Measurements from ENCODE around the gene EXOC6B.

Gene EXOC6B

GRCh38 chr2:72780477-72780876, 45.4 kb downstream of the EXOC6B start:
- H3K9me3 ChIP-seq (ENCODE audit: control insufficient read depth, low read depth, low read length) = no peaks in the 10 kb centered on the region
- no peak overlapping the region for H3K27ac ChIP-seq (ENCODE audit: low read length)
- H3K4me3 ChIP-seq (ENCODE audit: low read length) = no peak overlapping the region
- peaks cover 9% of the 10 kb centered on the region for H3K4me1 ChIP-seq (ENCODE audit: control insufficient read depth, low read depth, low read length)
- no peaks in the 10 kb centered on the region for H3K36me3 ChIP-seq (ENCODE audit: control insufficient read depth, low read depth, low read length)
- H3K27me3 ChIP-seq (ENCODE audit: control insufficient read depth, insufficient read depth, low read length) = no peaks in the 10 kb centered on the region
- H3K9ac ChIP-seq (ENCODE audit: low read length) = no peak overlapping the region

DNA sequence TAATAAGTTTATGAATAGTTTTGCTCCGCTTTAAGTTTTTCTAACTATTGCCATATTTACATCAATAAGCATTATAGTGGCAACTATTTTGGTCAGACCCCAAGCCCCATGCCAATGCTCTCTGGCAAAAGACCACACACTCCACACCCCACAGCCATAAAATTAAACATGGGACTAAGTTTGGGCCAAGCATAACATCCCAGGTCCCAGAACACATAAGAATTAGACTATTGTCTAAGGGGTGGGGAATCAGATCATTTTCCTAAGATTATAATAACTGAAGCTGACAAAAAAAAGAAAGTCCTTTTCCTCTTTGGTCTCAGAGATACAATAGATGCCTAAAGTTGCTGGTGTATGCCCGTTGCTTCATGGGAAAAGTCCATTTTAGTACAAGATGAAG, 46.3 kb downstream of the EXOC6B start:
- H3K9ac ChIP-seq (ENCODE audit: low read length) = no peak overlapping the region
- no peaks in the 10 kb centered on the region for H3K27me3 ChIP-seq (ENCODE audit: control insufficient read depth, insufficient read depth, low read length)
- no peaks in the 10 kb centered on the region for H3K9me3 ChIP-seq (ENCODE audit: control insufficient read depth, low read depth, low read length)
- no peak overlapping the region for H3K4me3 ChIP-seq (ENCODE audit: low read length)
- H3K4me1 ChIP-seq (ENCODE audit: control insufficient read depth, low read depth, low read length) = peaks cover 16% of the 10 kb centered on the region
- H3K27ac ChIP-seq (ENCODE audit: low read length) = no peak overlapping the region
- H3K36me3 ChIP-seq (ENCODE audit: control insufficient read depth, low read depth, low read length) = no peaks in the 10 kb centered on the region

DNA sequence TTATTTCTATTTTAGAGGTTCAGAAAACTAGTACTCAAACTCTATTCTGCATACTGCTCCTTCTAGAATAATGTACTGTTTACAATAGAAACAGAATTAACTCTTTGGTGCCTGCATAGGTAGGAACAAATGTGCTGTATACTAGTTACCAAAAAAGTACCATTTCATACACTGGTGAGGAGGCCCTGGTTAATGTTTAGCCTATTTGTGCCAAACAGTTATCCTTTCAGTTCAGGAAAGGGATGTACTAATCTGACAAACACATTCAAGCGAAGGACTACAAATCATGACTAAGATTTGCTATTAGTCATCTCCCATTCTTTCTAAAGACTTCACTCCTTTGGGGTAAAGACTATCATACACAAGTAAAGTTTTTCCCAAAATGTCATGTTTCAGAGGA, 47.4 kb downstream of the EXOC6B start:
- Histone ChIP-seq H3K27me3 (ENCODE audit: control insufficient read depth, insufficient read depth, low read length) (no peaks in the 10 kb centered on the region), H3K4me1 (ENCODE audit: control insufficient read depth, low read depth, low read length) (peaks cover 16% of the 10 kb centered on the region), H3K9me3 (ENCODE audit: control insufficient read depth, low read depth, low read length) (no peaks in the 10 kb centered on the region), H3K9ac (ENCODE audit: low read length) (no peak overlapping the region), H3K27ac (ENCODE audit: low read length) (no peak overlapping the region), H3K4me3 (ENCODE audit: low read length) (no peak overlapping the region), H3K36me3 (ENCODE audit: control insufficient read depth, low read depth, low read length) (no peaks in the 10 kb centered on the region)

- Histone ChIP-seq H3K27ac (ENCODE audit: low read length) (no peak overlapping the region), H3K9me3 (ENCODE audit: control insufficient read depth, low read depth, low read length) (no peaks in the 10 kb centered on the region), H3K9ac (ENCODE audit: low read length) (no peak overlapping the region), H3K4me1 (ENCODE audit: control insufficient read depth, low read depth, low read length) (peaks cover 9% of the 10 kb centered on the region), H3K4me3 (ENCODE audit: low read length) (no peak overlapping the region), H3K27me3 (ENCODE audit: control insufficient read depth, insufficient read depth, low read length) (no peaks in the 10 kb centered on the region), H3K36me3 (ENCODE audit: control insufficient read depth, low read depth, low read length) (no peaks in the 10 kb centered on the region)
Measured at GRCh38 chr2:72770879-72771461, 54.9 kb downstream of the EXOC6B start.

- H3K9ac ChIP-seq (ENCODE audit: low read length) = no peak overlapping the region
- no peak overlapping the region for H3K4me3 ChIP-seq (ENCODE audit: low read length)
- H3K27me3 ChIP-seq (ENCODE audit: control insufficient read depth, insufficient read depth, low read length) = no peaks in the 10 kb centered on the region
- no peak overlapping the region for H3K27ac ChIP-seq (ENCODE audit: low read length)
- no peaks in the 10 kb centered on the region for H3K4me1 ChIP-seq (ENCODE audit: control insufficient read depth, low read depth, low read length)
- H3K36me3 ChIP-seq (ENCODE audit: control insufficient read depth, low read depth, low read length) = no peaks in the 10 kb centered on the region
- peaks cover 3% of the 10 kb centered on the region for H3K9me3 ChIP-seq (ENCODE audit: control insufficient read depth, low read depth, low read length)
Measured at GRCh38 chr2:72765997-72766609, 59.7 kb downstream of the EXOC6B start.

DNA sequence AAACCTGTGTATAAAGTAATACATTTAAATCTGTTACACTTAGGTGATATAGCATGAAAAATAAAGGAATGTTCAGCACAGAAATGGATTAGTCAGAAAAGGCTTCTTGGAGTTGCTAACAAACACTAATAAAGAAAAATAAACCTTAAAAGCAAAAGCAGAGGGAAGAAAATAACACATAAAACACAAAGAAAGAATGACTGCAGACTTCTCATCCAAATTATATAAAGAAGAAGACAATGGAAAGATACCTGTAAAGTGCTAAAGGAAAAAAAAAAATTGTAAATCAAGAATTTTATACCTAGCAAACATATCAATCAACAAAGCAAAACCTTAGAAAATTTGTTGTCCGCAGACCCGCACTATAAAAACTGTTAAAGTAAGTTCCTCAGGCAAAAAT, 63.6 kb downstream of the EXOC6B start:
- Histone ChIP-seq H3K27me3 (ENCODE audit: control insufficient read depth, insufficient read depth, low read length) (no peaks in the 10 kb centered on the region), H3K9me3 (ENCODE audit: control insufficient read depth, low read depth, low read length) (peaks cover 3% of the 10 kb centered on the region), H3K4me3 (ENCODE audit: low read length) (no peak overlapping the region), H3K9ac (ENCODE audit: low read length) (no peak overlapping the region), H3K27ac (ENCODE audit: low read length) (no peak overlapping the region), H3K4me1 (ENCODE audit: control insufficient read depth, low read depth, low read length) (no peaks in the 10 kb centered on the region), H3K36me3 (ENCODE audit: control insufficient read depth, low read depth, low read length) (no peaks in the 10 kb centered on the region)

- Histone ChIP-seq H3K27me3 (ENCODE audit: control insufficient read depth, insufficient read depth, low read length) (no peaks in the 10 kb centered on the region), H3K9ac (ENCODE audit: low read length) (no peak overlapping the region), H3K4me3 (ENCODE audit: low read length) (no peak overlapping the region), H3K36me3 (ENCODE audit: control insufficient read depth, low read depth, low read length) (no peaks in the 10 kb centered on the region), H3K27ac (ENCODE audit: low read length) (no peak overlapping the region), H3K9me3 (ENCODE audit: control insufficient read depth, low read depth, low read length) (peaks cover 3% of the 10 kb centered on the region), H3K4me1 (ENCODE audit: control insufficient read depth, low read depth, low read length) (peaks cover 13% of the 10 kb centered on the region)
Measured at GRCh38 chr2:72759755-72760154, 66.1 kb downstream of the EXOC6B start.

- Histone ChIP-seq H3K9ac (ENCODE audit: low read length) (no peak overlapping the region), H3K27ac (ENCODE audit: low read length) (no peak overlapping the region), H3K27me3 (ENCODE audit: control insufficient read depth, insufficient read depth, low read length) (no peaks in the 10 kb centered on the region), H3K36me3 (ENCODE audit: control insufficient read depth, low read depth, low read length) (no peaks in the 10 kb centered on the region), H3K4me1 (ENCODE audit: control insufficient read depth, low read depth, low read length) (peaks cover 18% of the 10 kb centered on the region), H3K9me3 (ENCODE audit: control insufficient read depth, low read depth, low read length) (peaks cover 3% of the 10 kb centered on the region), H3K4me3 (ENCODE audit: low read length) (no peak overlapping the region)
Measured at GRCh38 chr2:72757177-72757775, 68.6 kb downstream of the EXOC6B start.

- Histone ChIP-seq H3K27ac (ENCODE audit: low read length) (no peak overlapping the region), H3K9me3 (ENCODE audit: control insufficient read depth, low read depth, low read length) (no peaks in the 10 kb centered on the region), H3K27me3 (ENCODE audit: control insufficient read depth, insufficient read depth, low read length) (no peaks in the 10 kb centered on the region), H3K9ac (ENCODE audit: low read length) (no peak overlapping the region), H3K4me3 (ENCODE audit: low read length) (no peak overlapping the region), H3K36me3 (ENCODE audit: control insufficient read depth, low read depth, low read length) (no peaks in the 10 kb centered on the region), H3K4me1 (ENCODE audit: control insufficient read depth, low read depth, low read length) (peaks cover 31% of the 10 kb centered on the region)
Measured at GRCh38 chr2:72755647-72756423, 70.0 kb downstream of the EXOC6B start.

DNA sequence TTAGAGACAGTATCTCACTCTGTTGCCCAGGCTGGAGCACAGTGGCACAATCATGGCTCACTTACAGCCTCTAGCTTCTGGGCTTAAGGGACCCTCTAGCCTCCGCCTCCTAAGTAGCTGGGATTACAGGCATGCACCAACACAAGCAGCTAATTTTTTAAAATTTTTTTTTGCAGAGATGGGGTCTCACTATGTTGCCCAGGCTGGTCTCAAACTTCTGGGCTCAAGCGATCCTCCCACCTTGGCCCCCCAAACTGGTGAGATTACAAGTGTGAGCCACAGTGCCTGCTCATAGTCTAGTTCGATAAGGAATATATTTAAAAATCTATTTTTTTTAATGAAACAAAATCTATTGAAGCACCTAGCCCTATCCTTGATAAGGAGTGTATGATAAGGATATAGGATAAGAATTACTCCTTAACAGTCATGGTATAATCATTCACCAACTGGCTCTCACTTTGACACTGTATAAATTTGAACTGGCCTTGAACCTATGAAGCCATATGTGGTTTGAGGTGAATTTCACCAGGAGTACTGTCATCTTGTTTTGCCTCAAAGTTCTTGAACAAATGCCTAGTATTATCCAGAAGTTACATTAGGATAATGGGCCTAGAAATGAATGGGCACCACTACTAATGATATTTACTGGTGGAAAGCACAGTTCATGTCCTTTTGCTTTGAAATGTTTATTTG, 71.1 kb downstream of the EXOC6B start:
- H3K4me1 ChIP-seq (ENCODE audit: control insufficient read depth, low read depth, low read length) = peaks cover 40% of the 10 kb centered on the region
- H3K27ac ChIP-seq (ENCODE audit: low read length) = no peak overlapping the region
- H3K9me3 ChIP-seq (ENCODE audit: control insufficient read depth, low read depth, low read length) = no peaks in the 10 kb centered on the region
- no peak overlapping the region for H3K4me3 ChIP-seq (ENCODE audit: low read length)
- no peak overlapping the region for H3K9ac ChIP-seq (ENCODE audit: low read length)
- no peaks in the 10 kb centered on the region for H3K36me3 ChIP-seq (ENCODE audit: control insufficient read depth, low read depth, low read length)
- no peaks in the 10 kb centered on the region for H3K27me3 ChIP-seq (ENCODE audit: control insufficient read depth, insufficient read depth, low read length)

- Histone ChIP-seq H3K27me3 (ENCODE audit: control insufficient read depth, insufficient read depth, low read length) (no peaks in the 10 kb centered on the region), H3K4me1 (ENCODE audit: control insufficient read depth, low read depth, low read length) (peaks cover 48% of the 10 kb centered on the region), H3K9ac (ENCODE audit: low read length) (no peak overlapping the region), H3K4me3 (ENCODE audit: low read length) (peak overlapping the region; percentile 36), H3K9me3 (ENCODE audit: control insufficient read depth, low read depth, low read length) (no peaks in the 10 kb centered on the region), H3K27ac (ENCODE audit: low read length) (peak overlapping the region; percentile 16), H3K36me3 (ENCODE audit: control insufficient read depth, low read depth, low read length) (no peaks in the 10 kb centered on the region)
Measured at GRCh38 chr2:72750977-72751639, 74.7 kb downstream of the EXOC6B start.
